Kidney (tissue), 14 donors: ENCODE results near the gene GRAMD2B. TPM values are rescaled to one million over a fixed set of nuclear protein-coding genes. Genes with fewer than 3 reads are reported as not detected.
"Not testable (repeated sequence)": the region's sequence is repeated elsewhere in the genome, so short reads cannot be mapped to it uniquely, and the experiment has no call there.

Experiments used
- DNase-seq, 5 donors: peaks; one replicate each; pipeline ENCODE4 v3.0.0-alpha.2; 2013 to 2020
- FAIRE-seq: peaks from 2 replicates; lab custom pipeline; 2012; peaks lifted over from hg19 to GRCh38; lab: Jason Lieb, UNC
- H3K27ac ChIP-seq, 2 donors: one replicate each; pipeline ENCODE4 v1.7.0; 2013; ENCODE audit warnings: low read depth in 2 of 2, low read length in 2 of 2, inconsistent platforms in 1 of 2
- H3K27me3 ChIP-seq: one replicate; pipeline ENCODE4 v1.7.1; 2013; ENCODE audit warnings: low read length, inconsistent platforms; ENCODE audit not compliant: control insufficient read depth, insufficient read depth
- H3K36me3 ChIP-seq, 3 donors: one replicate each; pipeline versions ENCODE4 v1.7.0 to v1.7.1; 2013; ENCODE audit warnings: low read length in 3 of 3, control low read depth in 1 of 3, inconsistent platforms in 1 of 3; ENCODE audit not compliant: insufficient read depth in 3 of 3, control insufficient read depth in 2 of 3
- H3K4me1 ChIP-seq, 3 donors: one replicate each; pipeline versions ENCODE4 v1.7.0 to v1.7.1; 2013; ENCODE audit warnings: low read length in 3 of 3, inconsistent platforms in 1 of 3, low read depth in 1 of 3; ENCODE audit not compliant: control insufficient read depth in 2 of 3, insufficient read depth in 2 of 3
- H3K4me3 ChIP-seq, 3 donors: one replicate each; pipeline versions ENCODE4 v1.7.0 to v1.8.1; 2013; ENCODE audit warnings: low read length in 3 of 3, control low read depth in 1 of 3, inconsistent platforms in 1 of 3
- H3K9ac ChIP-seq, 3 donors: one replicate each; pipeline versions ENCODE4 v1.7.0 to v1.7.1; 2013; ENCODE audit warnings: low read length in 3 of 3, control low read depth in 1 of 3, inconsistent platforms in 1 of 3
- H3K9me3 ChIP-seq, 3 donors: one replicate each; pipeline versions ENCODE4 v1.7.0 to v1.7.1; 2013; ENCODE audit warnings: low read length in 3 of 3, control low read depth in 1 of 3, inconsistent platforms in 1 of 3; ENCODE audit not compliant: control insufficient read depth in 2 of 3, insufficient read depth in 1 of 3
- CTCF ChIP-seq: IDR thresholded peaks from 3 replicates; pipeline ENCODE4 v1.5.1; 2012; ENCODE audit warnings: mild to moderate bottlenecking, moderate library complexity, borderline replicate concordance; ENCODE audit not compliant: insufficient read depth; ENCODE audit errors: extremely low read depth
- intact Hi-C: fragments of 100-400 bp; cut with DNase I; formaldehyde crosslinking; loops from one replicate; pipeline ENCODE4 v1.11.1; 2022
- polyA plus RNA-seq: library from polyadenylated mRNA; stranded (reverse); fragments of 350-450 nt; fragmentation: Illumina TruSeq; extraction: RNeasy Lipid Tissue Mini Kit (QIAGEN cat#74804); gene quantifications from one replicate; pipeline ENCODE4 v1.2.3, GENCODE V29; 2014; ENCODE audit warnings: low read depth, low replicate concordance; ENCODE audit not compliant: insufficient read depth
- total RNA-seq: library from RNA; stranded (reverse); fragmentation: NEBNext Ultra II Directional; extraction: Animal tissue kit (Norgen Biotek cat#: 25700); gene quantifications from one replicate; pipeline ENCODE4 v1.2.1, GENCODE V29; 2021
- donor health status: control.
- donor health status: control.
- donor health status: control.
- donor health status: control.
- donor health status: control.
- donor health status: DM: yes; HTN: yes; CAD: no.
- donor health status: Normal renal cell carcinoma (clear cell type).

GRAMD2B gene
- total and polyA plus RNA-seq, 2 donors from 2014 or later: 18.4 to 38.5 TPM

- no peak overlapping the region for H3K4me3 ChIP-seq
- peaks cover 8 to 20% (median 8%) of the 10 kb centered on the region in 3 donors for H3K4me1 ChIP-seq
- no peak for TF ChIP-seq CTCF
- H3K9me3 ChIP-seq: no peaks in the 10 kb centered on the region
- no peak overlapping the region for H3K9ac ChIP-seq
- H3K36me3 ChIP-seq: peaks cover 0 to 4% (median 0%) of the 10 kb centered on the region in 3 donors
- H3K27ac ChIP-seq: peak overlapping the region; percentile 8 to 14
- FAIRE-seq (no peak), DNase-seq (peak in 2 of 5 donors; percentile 24 to 40)
- intact Hi-C loops: no loop called here
- no peaks in the 10 kb centered on the region for H3K27me3 ChIP-seq
Observed at GRCh38 chr5:126464959-126465358, 41.8 kb downstream of the GRAMD2B start.

GRCh38 chr5:126468091-126468490, 44.9 kb downstream of the GRAMD2B start:
- DNase-seq (no peak), FAIRE-seq (no peak)
- Histone ChIP-seq H3K9ac (no peak overlapping the region), H3K27ac (peak overlapping the region in 1 of 2 donors; percentile 51), H3K4me1 (peaks cover 0 to 25% (median 23%) of the 10 kb centered on the region in 3 donors), H3K27me3 (no peaks in the 10 kb centered on the region), H3K9me3 (no peaks in the 10 kb centered on the region), H3K36me3 (peaks cover 3 to 9% (median 8%) of the 10 kb centered on the region in 3 donors), H3K4me3 (no peak overlapping the region)
- TF ChIP-seq CTCF: no peak
- intact Hi-C loops: no loop called here

GRCh38 chr5:126469536-126470316, 46.5 kb downstream of the GRAMD2B start:
- intact Hi-C loops: no loop called here
- Histone ChIP-seq H3K9me3 (no peaks in the 10 kb centered on the region), H3K4me3 (no peak overlapping the region), H3K36me3 (peaks cover 6 to 22% (median 13%) of the 10 kb centered on the region in 3 donors), H3K27ac (peak overlapping the region; percentile 5 to 63), H3K4me1 (peaks cover 0 to 25% (median 23%) of the 10 kb centered on the region in 3 donors), H3K27me3 (no peaks in the 10 kb centered on the region), H3K9ac (no peak overlapping the region)
- FAIRE-seq: no peak
- no peak for TF ChIP-seq CTCF
- no peak for DNase-seq

- Histone ChIP-seq H3K27ac (peak overlapping the region in 1 of 2 donors; percentile 80), H3K36me3 (peaks cover 7 to 24% (median 14%) of the 10 kb centered on the region in 3 donors)
- intact Hi-C loops: not testable (repeated sequence)
Observed at GRCh38 chr5:126470529-126470928, 47.3 kb downstream of the GRAMD2B start.

More at GRCh38 chr5:126470529-126470928, 47.3 kb downstream of the GRAMD2B start:
- FAIRE-seq, H3K9ac ChIP-seq, H3K4me3 ChIP-seq, H3K27me3 ChIP-seq, H3K9me3 ChIP-seq, DNase-seq: not testable (repeated sequence)
- peaks cover 0 to 25% (median 21%) of the 10 kb centered on the region in 3 donors for H3K4me1 ChIP-seq
